GM19467 (cell line): ENCODE data around the gene SLAMF1.
"Not testable (repeated sequence)": the region's sequence is repeated elsewhere in the genome, so short reads cannot be mapped to it uniquely, and the experiment has no call there.

Source experiments
- ATAC-seq: cut with Tn5 transposase; IDR thresholded peaks from one replicate; pipeline ENCODE4 v1.9.1; 2021; ENCODE audit warnings: mild to moderate bottlenecking, moderate library complexity; ENCODE audit not compliant: unreplicated experiment

The SLAMF1 gene

GRCh38 chr1:160640359-160641123 is 6.3 kb downstream of the SLAMF1 start:
- ATAC-seq, result no peak

- ATAC-seq, result no peak
Observed at GRCh38 chr1:160639652-160640051, 7.2 kb downstream of the SLAMF1 start.

- ATAC-seq, result no peak
Observed at GRCh38 chr1:160638926-160639325, 7.9 kb downstream of the SLAMF1 start.

- ATAC-seq, result no peak
Observed at GRCh38 chr1:160638540-160638857, 8.3 kb downstream of the SLAMF1 start.

GRCh38 chr1:160637821-160638539 is 8.9 kb downstream of the SLAMF1 start:
- ATAC-seq, result no peak

- ATAC-seq, result no peak
Observed at GRCh38 chr1:160637065-160637464, 9.8 kb downstream of the SLAMF1 start.

GRCh38 chr1:160636547-160636946 is 10.3 kb downstream of the SLAMF1 start:
- ATAC-seq, result no peak

GRCh38 chr1:160636076-160636475 is 10.8 kb downstream of the SLAMF1 start:
- no peak for ATAC-seq

- no peak for ATAC-seq
Observed at GRCh38 chr1:160634543-160635491, 12.0 kb downstream of the SLAMF1 start.

GRCh38 chr1:160633330-160633903 is 13.4 kb downstream of the SLAMF1 start:
- no peak for ATAC-seq

- ATAC-seq, result no peak
Observed at GRCh38 chr1:160631983-160632625, 14.7 kb downstream of the SLAMF1 start.

- ATAC-seq, result no peak
Observed at GRCh38 chr1:160630523-160631451, 16.1 kb downstream of the SLAMF1 start.

- ATAC-seq, result no peak
Observed at GRCh38 chr1:160629286-160630210, 17.3 kb downstream of the SLAMF1 start.

- ATAC-seq, result no peak
Observed at GRCh38 chr1:160628799-160629263, 18.0 kb downstream of the SLAMF1 start.

GRCh38 chr1:160627677-160628289 is 19.1 kb downstream of the SLAMF1 start:
- not testable (repeated sequence) for ATAC-seq

GRCh38 chr1:160626509-160627342 is 20.1 kb downstream of the SLAMF1 start:
- no peak for ATAC-seq
